ENCODE measurements around the gene B3GAT1. TPM values are rescaled to one million over a fixed set of nuclear protein-coding genes. Genes with fewer than 3 reads are reported as not detected.
A peak's percentile ranks its signal among the peaks of the same experiment; 100 is the strongest.
"Not testable (repeated sequence)": the region's sequence is repeated elsewhere in the genome, so short reads cannot be mapped to it uniquely, and the experiment has no call there.

Gene B3GAT1
- total and polyA plus RNA-seq, 5 experiments from 2014 or later: 0.05 TPM; not detected in 4

GRCh38 chr11:134346976-134347350 is 65.1 kb downstream of the B3GAT1 start:
- no peaks in the 10 kb centered on the region for H3K27me3 Mint-ChIP-seq
- ATAC-seq (no peak), DNase-seq (no peak)
- H3K9me3 Mint-ChIP-seq: no peaks in the 10 kb centered on the region
- POLR2A ChIA-PET: no interaction called here
- H3K27ac Mint-ChIP-seq: no peak overlapping the region
- H3K4me3 Mint-ChIP-seq: no peak overlapping the region
- peaks cover 4 to 15% (median 8%) of the 10 kb centered on the region in 4 donors for H3K4me1 Mint-ChIP-seq
- H3K36me3 Mint-ChIP-seq: no peaks in the 10 kb centered on the region

- peak in 1 of 10 donors; percentile 1 for DNase-seq
- Mint-ChIP-seq H3K9me3 (no peaks in the 10 kb centered on the region), H3K36me3 (no peaks in the 10 kb centered on the region), H3K4me1 (peaks cover 4 to 15% (median 8%) of the 10 kb centered on the region in 4 donors), H3K27ac (no peak overlapping the region), H3K27me3 (no peaks in the 10 kb centered on the region), H3K4me3 (no peak overlapping the region)
- ATAC-seq: no peak
- POLR2A ChIA-PET: no interaction called here
Observed at GRCh38 chr11:134346101-134346975, 65.7 kb downstream of the B3GAT1 start.

GRCh38 chr11:134345237-134345550 is 66.8 kb downstream of the B3GAT1 start:
- H3K4me3 Mint-ChIP-seq: no peak overlapping the region
- DNase-seq (no peak), ATAC-seq (no peak)
- H3K9me3 Mint-ChIP-seq: no peaks in the 10 kb centered on the region
- POLR2A ChIA-PET: no interaction called here
- H3K36me3 Mint-ChIP-seq: no peaks in the 10 kb centered on the region
- peaks cover 4 to 11% (median 7%) of the 10 kb centered on the region in 4 donors for H3K4me1 Mint-ChIP-seq
- H3K27me3 Mint-ChIP-seq: no peaks in the 10 kb centered on the region
- H3K27ac Mint-ChIP-seq: peak overlapping the region in 1 of 10 donors; percentile 69

GRCh38 chr11:134344497-134345236 is 67.4 kb downstream of the B3GAT1 start:
- H3K27me3 Mint-ChIP-seq, H3K9me3 Mint-ChIP-seq, H3K4me3 Mint-ChIP-seq, POLR2A ChIA-PET, ATAC-seq, H3K4me1 Mint-ChIP-seq, H3K36me3 Mint-ChIP-seq: not testable (repeated sequence)
- DNase-seq: peak in 1 of 10 donors; percentile 13
- H3K27ac Mint-ChIP-seq: peak overlapping the region in 1 of 10 donors; percentile 11

- Mint-ChIP-seq H3K9me3 (no peaks in the 10 kb centered on the region), H3K4me3 (no peak overlapping the region), H3K36me3 (no peaks in the 10 kb centered on the region), H3K27ac (no peak overlapping the region), H3K27me3 (no peaks in the 10 kb centered on the region), H3K4me1 (peaks cover 0 to 1% (median 0%) of the 10 kb centered on the region in 4 donors)
- ATAC-seq (no peak), DNase-seq (no peak)
- POLR2A ChIA-PET: no interaction called here
Observed at GRCh38 chr11:134343646-134344045, 68.4 kb downstream of the B3GAT1 start.

- no peaks in the 10 kb centered on the region for H3K9me3 Mint-ChIP-seq
- H3K4me3 Mint-ChIP-seq: no peak overlapping the region
- H3K27me3 Mint-ChIP-seq: peaks cover 0 to 3% (median 0%) of the 10 kb centered on the region in 5 donors
- no peaks in the 10 kb centered on the region for H3K36me3 Mint-ChIP-seq
- peaks cover 0 to 1% (median 0%) of the 10 kb centered on the region in 4 donors for H3K4me1 Mint-ChIP-seq
- DNase-seq (no peak), ATAC-seq (no peak)
- no peak overlapping the region for H3K27ac Mint-ChIP-seq
- POLR2A ChIA-PET: no interaction called here
Observed at GRCh38 chr11:134342572-134343340, 69.3 kb downstream of the B3GAT1 start.

- Mint-ChIP-seq H3K27ac (no peak overlapping the region), H3K9me3 (no peaks in the 10 kb centered on the region), H3K27me3 (peaks cover 0 to 3% (median 0%) of the 10 kb centered on the region in 5 donors), H3K4me3 (no peak overlapping the region), H3K36me3 (no peaks in the 10 kb centered on the region), H3K4me1 (no peaks in the 10 kb centered on the region)
- ATAC-seq (no peak), DNase-seq (no peak)
- POLR2A ChIA-PET: no interaction called here
Observed at GRCh38 chr11:134341805-134342571, 70.1 kb downstream of the B3GAT1 start.

- Mint-ChIP-seq H3K4me3 (no peak overlapping the region), H3K4me1 (no peaks in the 10 kb centered on the region), H3K27me3 (peaks cover 0 to 4% (median 0%) of the 10 kb centered on the region in 5 donors), H3K36me3 (no peaks in the 10 kb centered on the region), H3K9me3 (no peaks in the 10 kb centered on the region), H3K27ac (no peak overlapping the region)
- ATAC-seq: no peak
- no peak for DNase-seq
- POLR2A ChIA-PET: interaction anchor here (1.0 kb wide), 1 partner anchor 8 kb away, joined by 3 read pairs; no protein-coding TSS in a partner anchor
Observed at GRCh38 chr11:134340354-134340964, 71.6 kb downstream of the B3GAT1 start.

GRCh38 chr11:134339756-134340155 is 72.3 kb downstream of the B3GAT1 start:
- Mint-ChIP-seq H3K9me3 (no peaks in the 10 kb centered on the region), H3K36me3 (no peaks in the 10 kb centered on the region), H3K27ac (peak overlapping the region in 1 of 10 donors; percentile 41), H3K4me3 (no peak overlapping the region), H3K4me1 (no peaks in the 10 kb centered on the region), H3K27me3 (peaks cover 0 to 8% (median 0%) of the 10 kb centered on the region in 5 donors)
- POLR2A ChIA-PET: no interaction called here
- DNase-seq (no peak), ATAC-seq (no peak)

GRCh38 chr11:134338654-134339053 is 73.4 kb downstream of the B3GAT1 start:
- Mint-ChIP-seq H3K9me3 (no peaks in the 10 kb centered on the region), H3K4me1 (no peaks in the 10 kb centered on the region), H3K4me3 (no peak overlapping the region), H3K27ac (no peak overlapping the region), H3K36me3 (no peaks in the 10 kb centered on the region), H3K27me3 (peaks cover 0 to 8% (median 0%) of the 10 kb centered on the region in 5 donors)
- ATAC-seq (no peak), DNase-seq (no peak)
- POLR2A ChIA-PET: no interaction called here

- POLR2A ChIA-PET: no interaction called here
- Mint-ChIP-seq H3K9me3 (no peaks in the 10 kb centered on the region), H3K27me3 (peaks cover 0 to 8% (median 0%) of the 10 kb centered on the region in 5 donors)
Observed at GRCh38 chr11:134338068-134338467, 74.0 kb downstream of the B3GAT1 start.

GRCh38 chr11:134337051-134337450 is 75.0 kb downstream of the B3GAT1 start:
- POLR2A ChIA-PET: no interaction called here
- peaks cover 2 to 7% (median 6%) of the 10 kb centered on the region in 4 donors for H3K4me1 Mint-ChIP-seq
- DNase-seq (no peak), ATAC-seq (no peak)
- no peak overlapping the region for H3K27ac Mint-ChIP-seq
- H3K4me3 Mint-ChIP-seq: no peak overlapping the region
- H3K9me3 Mint-ChIP-seq: no peaks in the 10 kb centered on the region
- no peaks in the 10 kb centered on the region for H3K36me3 Mint-ChIP-seq
- peaks cover 0 to 9% (median 0%) of the 10 kb centered on the region in 5 donors for H3K27me3 Mint-ChIP-seq

More at GRCh38 chr11:134338068-134338467, 74.0 kb downstream of the B3GAT1 start:
- Mint-ChIP-seq H3K27ac (no peak overlapping the region), H3K36me3 (no peaks in the 10 kb centered on the region), H3K4me1 (no peaks in the 10 kb centered on the region), H3K4me3 (no peak overlapping the region)
- ATAC-seq (no peak), DNase-seq (no peak)

Measured in naive thymus-derived CD8-positive, alpha-beta T cell (primary cell).